HG02970 (cell line): Measurements from ENCODE around the gene RNF224.

Experiments used
- ATAC-seq: cut with Tn5 transposase; IDR thresholded peaks from one replicate; pipeline ENCODE4 v1.9.1; 2021; ENCODE audit warnings: mild to moderate bottlenecking, moderate library complexity, moderate number of reproducible peaks; ENCODE audit not compliant: unreplicated experiment, low FRiP score

Gene RNF224

GRCh38 chr9:137213160-137214060, 13.9 kb upstream of the RNF224 start:
- no peak for ATAC-seq

DNA sequence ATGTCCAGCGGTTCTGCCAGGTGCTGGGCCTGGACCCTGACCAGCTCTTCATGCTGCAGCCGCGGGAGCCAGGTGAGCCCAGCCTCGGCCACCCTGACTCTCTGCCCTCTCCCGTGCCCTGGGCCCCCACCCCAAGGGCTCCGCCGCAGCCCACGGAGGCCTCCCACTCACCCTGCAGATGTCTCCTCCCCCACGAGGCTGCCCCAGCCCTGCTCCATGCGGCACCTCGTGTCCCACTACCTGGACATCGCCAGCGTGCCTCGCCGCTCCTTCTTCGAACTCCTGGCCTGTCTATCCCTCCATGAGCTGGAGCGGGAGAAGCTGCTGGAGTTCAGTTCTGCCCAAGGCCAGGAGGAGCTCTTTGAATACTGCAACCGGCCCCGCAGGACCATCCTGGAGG, 12.7 kb upstream of the RNF224 start:
- ATAC-seq: no peak

- ATAC-seq: no peak
Observed at GRCh38 chr9:137215196-137215986, 11.9 kb upstream of the RNF224 start.

- no peak for ATAC-seq
Observed at GRCh38 chr9:137216188-137216965, 10.9 kb upstream of the RNF224 start.

DNA sequence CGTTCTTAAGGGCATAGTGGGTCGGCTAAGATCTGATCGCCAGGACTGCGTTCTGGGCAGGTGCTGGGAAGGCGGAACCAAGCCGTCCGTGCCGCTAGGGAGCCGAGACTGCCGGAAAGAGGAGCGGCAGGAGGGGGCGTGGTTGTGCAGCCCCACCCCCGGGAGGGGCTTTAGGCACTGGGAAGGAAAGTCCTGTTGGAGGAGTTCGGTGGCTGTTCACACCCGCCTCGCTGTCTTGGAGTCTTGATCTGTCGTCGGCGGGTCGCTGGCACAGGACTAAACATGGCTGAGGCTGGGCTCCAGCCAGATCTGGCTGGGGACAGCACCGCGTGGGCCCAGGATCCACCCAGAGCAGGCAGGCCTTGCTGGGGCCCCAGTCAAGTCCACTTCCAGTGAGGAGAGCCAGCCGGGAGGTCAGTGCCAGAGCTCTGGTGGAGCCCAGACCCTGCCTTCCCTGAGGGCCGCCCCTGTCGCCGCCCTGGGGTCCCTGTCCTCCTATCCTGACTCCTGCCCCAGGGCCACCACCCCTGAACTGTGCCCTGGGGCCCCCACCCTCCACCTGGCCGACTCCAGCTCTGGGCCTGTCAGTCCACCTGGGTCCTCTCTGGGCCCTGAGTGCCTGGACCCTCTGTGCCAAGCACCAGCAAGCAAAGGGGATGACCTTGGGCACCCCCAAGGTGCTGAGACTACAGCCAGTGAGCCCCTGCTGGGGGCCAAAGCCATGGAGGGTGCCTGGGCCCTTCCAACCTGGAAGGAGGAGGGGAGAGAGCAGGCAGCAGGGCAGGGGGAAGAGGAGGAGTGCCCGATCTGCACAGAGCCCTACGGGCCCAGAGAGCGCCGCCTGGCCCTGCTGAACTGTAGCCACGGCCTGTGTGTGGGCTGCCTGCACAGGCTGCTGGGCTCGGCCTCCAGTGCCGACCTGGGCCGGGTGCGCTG, 9.8 kb upstream of the RNF224 start:
- ATAC-seq: no peak

GRCh38 chr9:137218212-137218753, 9.0 kb upstream of the RNF224 start:
- no peak for ATAC-seq

GRCh38 chr9:137218754-137219271, 8.5 kb upstream of the RNF224 start:
- no peak for ATAC-seq

GRCh38 chr9:137219757-137220316, 7.5 kb upstream of the RNF224 start:
- no peak for ATAC-seq

DNA sequence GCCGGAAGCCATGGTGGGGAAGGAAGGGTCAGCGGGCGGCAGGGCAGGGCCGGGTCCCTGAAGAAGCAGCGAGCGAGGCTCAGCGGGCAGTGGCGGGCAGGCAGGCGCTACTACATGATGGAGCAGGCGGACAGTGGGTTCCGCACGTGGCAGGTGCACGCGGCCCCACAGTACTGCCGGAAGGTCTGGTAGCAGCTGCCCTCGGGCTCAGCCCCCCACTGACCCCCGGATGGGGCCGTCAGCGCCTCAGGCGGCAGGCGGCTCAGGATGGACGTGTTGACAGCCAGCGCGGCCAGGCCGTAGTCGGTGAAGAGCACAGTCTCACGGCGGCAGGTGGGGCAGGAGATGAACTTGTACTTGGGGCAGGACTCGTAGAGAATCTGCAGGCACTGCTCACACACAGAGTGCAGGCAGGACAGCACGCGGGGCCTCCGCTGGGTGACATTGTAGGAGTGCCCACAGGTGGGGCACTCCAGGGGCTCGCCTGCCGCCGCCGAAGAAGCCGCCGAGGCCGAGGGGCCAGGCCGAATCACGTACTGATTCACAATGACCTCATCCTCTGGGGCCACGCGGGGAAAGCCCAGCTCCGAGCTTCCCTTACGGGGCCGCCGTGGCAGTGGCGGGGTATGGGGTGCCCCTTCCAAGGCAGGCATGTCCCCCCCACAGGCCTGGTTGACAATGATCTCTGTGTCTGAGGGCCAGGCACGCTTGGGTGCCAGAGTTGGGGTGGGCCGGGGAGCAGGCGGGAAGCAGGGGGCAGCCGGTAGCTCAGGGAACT, 6.8 kb upstream of the RNF224 start:
- ATAC-seq: no peak

DNA sequence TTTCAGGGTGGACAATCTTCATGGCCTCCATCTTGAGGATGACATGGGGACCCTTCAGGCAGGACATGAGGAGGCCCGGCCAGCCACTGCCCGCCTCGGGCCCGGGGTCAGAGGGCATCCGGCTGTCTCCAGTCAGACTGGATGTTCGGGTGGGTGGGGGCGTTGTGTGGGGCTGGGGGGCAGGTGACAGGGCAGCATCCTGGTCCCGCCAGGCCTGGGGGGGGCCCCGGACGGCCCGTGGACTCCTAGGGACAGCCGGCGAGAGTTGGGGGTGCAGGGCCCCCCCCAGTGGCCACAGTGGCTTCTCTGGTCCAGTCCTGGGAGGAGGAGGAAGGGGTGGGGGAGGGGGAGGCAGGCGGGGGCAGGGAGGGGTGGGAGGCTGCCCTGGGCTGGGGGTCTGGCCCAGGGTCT, 6.2 kb upstream of the RNF224 start:
- ATAC-seq: no peak

DNA sequence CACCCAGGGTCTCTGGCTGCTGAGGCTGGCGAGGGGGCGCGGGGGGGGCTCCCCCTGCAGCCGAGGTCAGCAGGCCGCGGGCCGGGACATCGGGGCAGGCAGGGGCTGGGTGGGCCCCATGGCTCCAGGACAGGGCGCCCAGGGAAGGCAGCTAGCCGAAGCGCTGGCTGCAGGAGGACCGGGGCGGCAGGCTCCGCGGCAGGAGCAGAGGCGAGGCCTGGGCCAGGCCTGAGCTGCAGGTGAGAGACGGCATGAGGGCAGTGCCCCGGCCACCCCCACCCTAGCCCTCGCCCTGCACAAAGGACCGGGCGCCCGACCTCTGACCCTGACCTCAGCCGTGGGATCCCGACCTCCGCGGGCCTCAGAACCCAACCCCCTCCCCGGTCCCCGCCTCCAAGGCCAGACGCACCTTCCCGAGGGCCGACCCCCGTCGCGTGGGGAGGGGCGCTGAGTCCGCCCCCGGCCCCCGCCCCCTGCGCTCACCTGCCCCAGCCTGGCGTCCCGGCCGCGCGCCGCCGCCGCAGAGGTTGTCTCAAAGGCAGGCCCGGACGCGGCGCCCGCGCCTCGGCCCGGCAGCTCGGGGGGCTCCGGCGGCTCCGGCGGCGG, 5.7 kb upstream of the RNF224 start:
- ATAC-seq: no peak

DNA sequence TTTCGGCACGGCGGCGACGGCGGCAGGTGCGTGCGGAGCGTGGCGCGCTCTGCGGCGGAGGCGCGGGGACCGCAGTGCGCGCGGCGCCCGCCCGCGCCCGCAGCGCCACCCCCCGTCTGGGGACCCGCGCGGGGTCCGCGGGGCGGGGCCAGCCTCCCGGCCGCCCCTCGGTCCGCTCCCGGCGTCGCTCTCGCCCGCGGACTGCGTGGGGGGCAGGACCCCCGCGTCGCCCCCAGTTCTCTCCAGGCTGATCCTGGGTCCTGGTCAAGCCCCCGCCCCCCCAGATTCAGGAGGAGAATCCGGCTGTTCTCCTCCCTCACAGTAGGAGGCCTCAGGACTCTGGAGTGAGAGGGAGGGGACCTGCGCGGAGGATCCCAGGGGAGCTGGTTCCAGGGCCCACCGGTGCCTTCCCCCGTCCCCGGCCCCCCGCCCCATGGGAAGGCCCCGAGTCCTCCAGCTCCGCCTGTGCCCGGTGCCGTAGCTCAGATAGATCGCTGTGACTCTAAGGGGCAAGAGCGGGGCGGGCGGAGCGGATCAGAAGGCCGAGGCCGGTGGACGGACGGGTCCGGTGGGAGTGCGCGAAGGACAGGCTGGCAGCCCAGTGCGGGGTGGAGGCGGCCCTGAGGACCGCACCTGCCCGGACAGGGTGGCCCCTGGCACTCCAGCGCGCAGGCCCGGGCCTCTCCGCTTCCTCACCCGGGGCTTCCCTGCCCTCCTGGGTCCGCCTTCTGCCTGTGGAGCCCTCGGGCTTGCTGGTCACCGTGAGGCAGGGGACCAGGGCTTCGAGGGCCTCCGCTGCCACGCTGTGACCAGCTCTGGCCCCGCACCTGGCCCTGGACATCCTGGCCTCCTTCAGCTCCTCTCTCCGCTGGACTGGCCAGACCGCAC, 4.9 kb upstream of the RNF224 start, which contains the start of gene RNF208:
Gene RNF208 (minus strand): TSS at position 51 of the 888 bp plus-strand sequence. CDS start 1,028 bp downstream, outside the sequence.
- ATAC-seq: peak; percentile 4

- ATAC-seq: peak; percentile 78
Observed at GRCh38 chr9:137223078-137223970, 4.0 kb upstream of the RNF224 start.

GRCh38 chr9:137224830-137225694, 2.2 kb upstream of the RNF224 start, which contains the start of gene CYSRT1:
TSS of gene CYSRT1 (plus strand) at chr9:137225174. CDS start at chr9:137225622, 448 bp downstream.
- no peak for ATAC-seq
